Fibroblast of lung (primary cell): ENCODE results near the gene MSL2. TPM values are rescaled to one million over a fixed set of nuclear protein-coding genes. Genes with fewer than 3 reads are reported as not detected.

Experiments used
- DNase-seq, 2 donors: peaks; one replicate each; pipeline versions ENCODE4 v3.0.0 to v3.0.0-alpha.2; 2010; ENCODE audit warnings: low read depth in 2 of 2
- H2AFZ ChIP-seq: 2 replicates; pipeline ENCODE4 v1.5.1; 2012; ENCODE audit warnings: low read length, control low read depth, inconsistent platforms
- H3K27ac ChIP-seq: 2 replicates; pipeline ENCODE4 v1.5.1; 2011; ENCODE audit warnings: low read length, control low read depth; ENCODE audit not compliant: insufficient read depth
- H3K27me3 ChIP-seq: 2 replicates; pipeline ENCODE4 v1.5.1; 2011; ENCODE audit warnings: mild to moderate bottlenecking, low read length; ENCODE audit not compliant: control insufficient read depth, insufficient read depth
- H3K36me3 ChIP-seq: 2 replicates; pipeline ENCODE4 v1.5.1; 2011; ENCODE audit warnings: low read length; ENCODE audit not compliant: control insufficient read depth, insufficient read depth
- H3K4me1 ChIP-seq: 2 replicates; pipeline ENCODE4 v1.5.1; 2011; ENCODE audit warnings: low read length; ENCODE audit not compliant: control insufficient read depth, insufficient read depth; ENCODE audit errors: extremely low read depth
- H3K4me2 ChIP-seq: 2 replicates; pipeline ENCODE4 v1.5.1; 2011; ENCODE audit warnings: low read length, control low read depth; ENCODE audit not compliant: insufficient read depth; ENCODE audit errors: extremely low read depth
- H3K4me3 ChIP-seq, 4 experiments: fragments of 200-600 bp in 1 of 4; sonication (generic) in 1 of 4; replicated peaks in 1 of 4; 2 replicates each; pipeline ENCODE4 v1.5.1; 2011 to 2016; ENCODE audit warnings: low read length in 4 of 4, low read depth in 3 of 4, mild to moderate bottlenecking in 3 of 4, control low read depth in 2 of 4, inconsistent platforms in 1 of 4, mixed read lengths in 1 of 4; ENCODE audit not compliant: insufficient read depth in 1 of 4; ENCODE audit errors: control extremely low read depth in 1 of 4
- H3K79me2 ChIP-seq: 2 replicates; pipeline ENCODE4 v1.5.1; 2012; ENCODE audit warnings: mild to moderate bottlenecking, low read length, inconsistent platforms; ENCODE audit not compliant: control insufficient read depth, insufficient read depth
- H3K9ac ChIP-seq: 2 replicates; pipeline ENCODE4 v1.5.1; 2011; ENCODE audit warnings: mild to moderate bottlenecking, low read length, control low read depth; ENCODE audit not compliant: insufficient read depth
- H3K9me3 ChIP-seq: 2 replicates; pipeline ENCODE4 v1.5.1; 2012; ENCODE audit warnings: low read depth, low read length; ENCODE audit not compliant: control insufficient read depth, insufficient read depth
- H4K20me1 ChIP-seq: 2 replicates; pipeline ENCODE4 v1.5.1; 2011; ENCODE audit warnings: low read length; ENCODE audit not compliant: control insufficient read depth, insufficient read depth; ENCODE audit errors: extremely low read depth
- EZH2 ChIP-seq: IDR thresholded peaks from 2 replicates; pipeline ENCODE4 v1.5.1; 2012; ENCODE audit warnings: low read length, control low read depth, mild to moderate bottlenecking; ENCODE audit errors: missing control alignments
- polyA plus RNA-seq, 2 donors: library from polyadenylated mRNA; depleted of rRNA in 1 of 2; stranded (reverse) in 1 of 2; unstranded in 1 of 2; fragments of >200 nt; gene quantifications; 2 replicates each; pipeline ENCODE4 v1.2.1, GENCODE V29; 2011 to 2012; ENCODE audit warnings: missing spikeins in 1 of 2
- total RNA-seq: library from RNA; depleted of rRNA; stranded (reverse); fragments of >200 nt; gene quantifications from 2 replicates; pipeline ENCODE4 v1.2.1, GENCODE V29; 2014
- TF ChIP-seq, protein P1 (sequence below), 2 donors: IDR thresholded peaks in 1 of 2; conservative IDR thresholded peaks in 1 of 2; 1 replicate in 1 of 2; 2 replicates in 1 of 2; pipeline ENCODE4 v1.5.1; 2011 to 2012; ENCODE audit warnings: low read length in 2 of 2, control low read depth in 1 of 2, inconsistent platforms in 1 of 2, low read depth in 1 of 2, mild to moderate bottlenecking in 1 of 2

The MSL2 gene
- total and polyA plus RNA-seq, 2 donors (not counting 1 experiment from before 2014, with no cell fraction given), result 12.1 to 19.7 TPM

DNA sequence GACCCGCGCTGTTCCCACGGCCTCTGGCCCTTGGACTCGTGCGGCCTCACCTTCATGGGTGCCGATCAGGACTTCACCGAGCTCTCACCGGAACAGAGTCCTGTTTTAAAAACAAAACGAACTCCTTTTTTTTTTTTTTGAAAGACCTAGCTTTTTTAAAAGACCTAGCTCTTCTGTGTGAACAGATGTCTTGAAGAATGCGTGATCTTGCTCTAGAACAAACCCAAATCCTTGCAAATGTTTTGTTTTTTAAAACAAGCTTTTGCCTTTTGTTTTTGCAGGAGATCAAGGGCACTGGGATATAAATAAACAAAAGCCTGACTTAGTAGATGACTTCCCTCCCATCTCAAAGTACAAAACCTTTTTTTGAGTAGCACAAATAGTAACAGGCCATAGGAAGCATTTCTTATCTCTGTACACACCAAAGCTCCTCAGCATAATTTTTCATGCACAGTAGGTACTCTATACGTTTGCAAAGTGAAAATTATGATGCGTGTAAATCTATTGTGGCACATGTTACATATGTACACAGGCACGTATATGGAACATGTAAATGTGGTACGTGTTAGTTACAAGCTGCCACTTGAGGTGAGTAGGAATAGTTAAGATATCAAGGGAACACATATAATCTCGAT is 1.1 kb upstream of the MSL2 start:
- no peaks in the 10 kb centered on the region for H3K27me3 ChIP-seq
- peaks cover 34% of the 10 kb centered on the region for H3K79me2 ChIP-seq
- peaks cover 13% of the 10 kb centered on the region for H4K20me1 ChIP-seq
- no peak for TF ChIP-seq EZH2
- TF ChIP-seq, protein P1, sequence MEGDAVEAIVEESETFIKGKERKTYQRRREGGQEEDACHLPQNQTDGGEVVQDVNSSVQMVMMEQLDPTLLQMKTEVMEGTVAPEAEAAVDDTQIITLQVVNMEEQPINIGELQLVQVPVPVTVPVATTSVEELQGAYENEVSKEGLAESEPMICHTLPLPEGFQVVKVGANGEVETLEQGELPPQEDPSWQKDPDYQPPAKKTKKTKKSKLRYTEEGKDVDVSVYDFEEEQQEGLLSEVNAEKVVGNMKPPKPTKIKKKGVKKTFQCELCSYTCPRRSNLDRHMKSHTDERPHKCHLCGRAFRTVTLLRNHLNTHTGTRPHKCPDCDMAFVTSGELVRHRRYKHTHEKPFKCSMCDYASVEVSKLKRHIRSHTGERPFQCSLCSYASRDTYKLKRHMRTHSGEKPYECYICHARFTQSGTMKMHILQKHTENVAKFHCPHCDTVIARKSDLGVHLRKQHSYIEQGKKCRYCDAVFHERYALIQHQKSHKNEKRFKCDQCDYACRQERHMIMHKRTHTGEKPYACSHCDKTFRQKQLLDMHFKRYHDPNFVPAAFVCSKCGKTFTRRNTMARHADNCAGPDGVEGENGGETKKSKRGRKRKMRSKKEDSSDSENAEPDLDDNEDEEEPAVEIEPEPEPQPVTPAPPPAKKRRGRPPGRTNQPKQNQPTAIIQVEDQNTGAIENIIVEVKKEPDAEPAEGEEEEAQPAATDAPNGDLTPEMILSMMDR (conservative IDR thresholded peaks at IDR 0.05 in 1 of 2, IDR thresholded peaks at IDR 0.05 in 1 of 2; ENCODE audit: low read depth in 1 of 2, low read length in 2 of 2), result no peak
- peak overlapping the region; percentile 89 for H3K9ac ChIP-seq
- DNase-seq, result no peak
- no peaks in the 10 kb centered on the region for H3K4me1 ChIP-seq
- peak overlapping the region; percentile 52 to 94 (median 78) for H3K4me3 ChIP-seq
- H3K36me3 ChIP-seq, result no peaks in the 10 kb centered on the region
- no peaks in the 10 kb centered on the region for H3K9me3 ChIP-seq
- H3K4me2 ChIP-seq, result peak overlapping the region; percentile 61
- peak overlapping the region; percentile 92 for H2AFZ ChIP-seq
- H3K27ac ChIP-seq, result peak overlapping the region; percentile 99

GRCh38 chr3:136196401-136197158 is 445 bp upstream of the MSL2 start:
- TF ChIP-seq, protein P1 (conservative IDR thresholded peaks at IDR 0.05 in 1 of 2, IDR thresholded peaks at IDR 0.05 in 1 of 2; ENCODE audit: low read depth in 1 of 2, low read length in 2 of 2), result no peak
- TF ChIP-seq EZH2, result no peak
- Histone ChIP-seq H3K9ac (peak overlapping the region; percentile 99), H3K4me3 (peak overlapping the region; percentile 52 to 94 (median 78)), H3K36me3 (no peaks in the 10 kb centered on the region), H3K27ac (peak overlapping the region; percentile 99), H2AFZ (peak overlapping the region; percentile 92), H4K20me1 (peaks cover 16% of the 10 kb centered on the region), H3K9me3 (no peaks in the 10 kb centered on the region), H3K79me2 (peaks cover 41% of the 10 kb centered on the region), H3K4me2 (peak overlapping the region; percentile 88), H3K27me3 (no peaks in the 10 kb centered on the region), H3K4me1 (peaks cover 1% of the 10 kb centered on the region)
- DNase-seq, result peak; percentile 99 to 100

DNA sequence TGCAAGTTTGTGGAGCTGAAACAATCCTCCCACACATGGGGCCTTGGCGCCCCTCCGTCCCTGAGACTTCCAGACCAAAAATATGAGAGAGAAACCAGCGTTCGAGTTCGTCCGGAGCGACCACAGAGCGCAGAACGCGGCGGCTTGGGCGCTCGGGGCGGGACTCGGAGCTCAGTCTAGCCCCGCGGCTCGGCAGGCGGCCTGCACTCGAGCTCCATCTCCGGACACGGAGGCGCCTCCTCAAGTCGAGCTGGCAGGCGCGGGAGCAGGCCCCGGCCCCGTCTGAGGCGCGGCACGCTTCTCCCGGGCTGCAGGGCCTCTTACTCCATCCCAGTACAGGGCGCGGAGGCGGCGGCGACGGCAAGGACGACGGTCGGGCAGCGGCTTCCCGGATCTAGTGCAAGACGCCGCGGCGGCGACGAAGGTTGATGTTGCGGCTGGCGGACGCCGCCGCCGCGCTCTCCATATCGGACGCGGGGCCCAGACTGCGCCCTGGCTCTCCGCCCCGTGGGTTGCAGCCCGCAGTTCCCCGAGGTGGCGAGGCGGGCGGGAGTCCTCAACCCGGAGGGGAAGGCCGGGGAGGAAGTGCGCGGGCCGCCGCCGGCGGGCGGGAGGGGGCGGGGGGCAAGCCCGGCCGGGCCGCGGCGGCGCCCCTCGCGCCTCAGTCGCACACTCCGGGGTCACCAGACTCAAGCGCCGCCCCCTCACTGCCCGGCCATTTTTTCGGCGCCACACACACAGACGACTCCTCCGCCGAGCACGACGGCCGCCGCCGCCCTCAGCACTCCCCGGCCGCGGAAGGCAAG is 674 bp downstream of the MSL2 start:
- Histone ChIP-seq H3K4me3 (peak overlapping the region; percentile 47 to 94 (median 94)), H2AFZ (no peak overlapping the region)

More for the DNA sequence above, 674 bp downstream of the MSL2 start:
- H3K9ac ChIP-seq, result peak overlapping the region; percentile 99
- H3K4me2 ChIP-seq, result peak overlapping the region; percentile 48
- peak; percentile 72 to 78 for DNase-seq
- peaks cover 18% of the 10 kb centered on the region for H4K20me1 ChIP-seq
- H3K27me3 ChIP-seq, result no peaks in the 10 kb centered on the region
- no peaks in the 10 kb centered on the region for H3K36me3 ChIP-seq
- H3K79me2 ChIP-seq, result peaks cover 52% of the 10 kb centered on the region
- TF ChIP-seq EZH2, result no peak
- TF ChIP-seq, protein P1 (conservative IDR thresholded peaks at IDR 0.05 in 1 of 2, IDR thresholded peaks at IDR 0.05 in 1 of 2; ENCODE audit: low read depth in 1 of 2, low read length in 2 of 2), result no peak
- H3K4me1 ChIP-seq, result peaks cover 3% of the 10 kb centered on the region
- H3K9me3 ChIP-seq, result no peaks in the 10 kb centered on the region
- peak overlapping the region; percentile 99 for H3K27ac ChIP-seq
